Pancreas (tissue), 10 donors: ENCODE results near the gene XPC. TPM values are rescaled to one million over a fixed set of nuclear protein-coding genes. Genes with fewer than 3 reads are reported as not detected.
"Not testable (repeated sequence)": the region's sequence is repeated elsewhere in the genome, so short reads cannot be mapped to it uniquely, and the experiment has no call there.

Source experiments
- ATAC-seq, 4 donors: fragments of 200-7000 bp; cut with Tn5 transposase; one replicate each; pipeline versions ENCODE4 v1.8.0 to v1.9.1; 2020; ENCODE audit warnings: mild to moderate bottlenecking in 4 of 4, moderate library complexity in 4 of 4
- DNase-seq, 6 donors: peaks; one replicate each; pipeline ENCODE4 v3.0.0-alpha.2; 2020
- FAIRE-seq: peaks from 2 replicates; lab custom pipeline; 2012; peaks lifted over from hg19 to GRCh38; lab: Jason Lieb, UNC
- H3K27ac ChIP-seq, 4 donors: fragments of 200-600 bp; sonication (generic); 1 replicate in 3 of 4; 2 replicates in 1 of 4; pipeline versions ENCODE4 v1.5.0 to v1.8.0; 2020
- H3K27me3 ChIP-seq, 4 donors: fragments of 200-600 bp; one replicate each; pipeline ENCODE4 v1.8.0; 2021
- H3K36me3 ChIP-seq, 3 donors: fragments of 200-600 bp; sonication (generic) in 1 of 3; one replicate each; pipeline versions ENCODE4 v1.5.0 to v1.8.0; 2020 to 2021
- H3K4me1 ChIP-seq, 3 donors: fragments of 200-600 bp; one replicate each; pipeline ENCODE4 v1.8.0; 2021
- H3K4me3 ChIP-seq, 4 donors: fragments of 200-600 bp; sonication (generic) in 2 of 4; one replicate each; pipeline versions ENCODE4 v1.5.0 to v1.8.0; 2020 to 2021
- H3K9me3 ChIP-seq, 4 donors: fragments of 200-600 bp; one replicate each; pipeline ENCODE4 v1.8.0; 2021
- WGBS, 2 donors: extraction: QIAGEN DNeasy Blood & Tissue Kit; methylation state at CpG; one replicate each; pipeline ENCODE4 v1.1.7; 2013; 5-methylcytosine and 5-hydroxymethylcytosine counted together
- intact Hi-C, 3 donors: fragments of 100-400 bp; cut with DNase I; formaldehyde crosslinking; loops; one replicate each; pipeline versions ENCODE4 v1.11.1 to v1.14.2; 2022
- polyA plus RNA-seq, 2 donors: library from polyadenylated mRNA; stranded (reverse); fragments of 200-250 nt; gene quantifications; one replicate each; pipeline ENCODE4 v1.2.3, GENCODE V29; 2013
- total RNA-seq, 6 donors: library from RNA; stranded (reverse); fragmentation: NEBNext Ultra II Directional in 4 of 6; extraction: Animal tissue kit (Norgen Biotek cat#: 25700) in 4 of 6; gene quantifications; one replicate each; pipeline versions ENCODE4 v1.2.1 to v1.2.4, GENCODE V29; 2021 to 2023
- TF ChIP-seq, protein P1 (sequence below), 4 donors: fragments of 200-600 bp; sonication (generic) in 3 of 4; IDR thresholded peaks; one replicate each; pipeline versions ENCODE4 v1.5.0 to v1.8.0; 2021; ENCODE audit warnings: antibody characterized with exemption in 4 of 4
- donor health status: healthy with polysubstance abuse.
- donor health status: DM: no; HTN: no; CAD: no; lungs with moderate emphysema.
- donor health status: DM: no; HTN: no; CAD: no.
- donor health status: control.
- donor health status: control.
- donor health status: Bipolar disorder and iron deficiency.
- donor health status: DM: yes; HTN: yes; CAD: no.
- donor health status: DM: no; HTN: no; CAD: no.
- donor health status: DM: no; HTN: no; CAD: no.
- donor health status: DM: yes; HTN: yes; CAD: no.

Gene XPC
- total and polyA plus RNA-seq, 8 donors = 14.2 to 29.9 (median 19.5) TPM

DNA sequence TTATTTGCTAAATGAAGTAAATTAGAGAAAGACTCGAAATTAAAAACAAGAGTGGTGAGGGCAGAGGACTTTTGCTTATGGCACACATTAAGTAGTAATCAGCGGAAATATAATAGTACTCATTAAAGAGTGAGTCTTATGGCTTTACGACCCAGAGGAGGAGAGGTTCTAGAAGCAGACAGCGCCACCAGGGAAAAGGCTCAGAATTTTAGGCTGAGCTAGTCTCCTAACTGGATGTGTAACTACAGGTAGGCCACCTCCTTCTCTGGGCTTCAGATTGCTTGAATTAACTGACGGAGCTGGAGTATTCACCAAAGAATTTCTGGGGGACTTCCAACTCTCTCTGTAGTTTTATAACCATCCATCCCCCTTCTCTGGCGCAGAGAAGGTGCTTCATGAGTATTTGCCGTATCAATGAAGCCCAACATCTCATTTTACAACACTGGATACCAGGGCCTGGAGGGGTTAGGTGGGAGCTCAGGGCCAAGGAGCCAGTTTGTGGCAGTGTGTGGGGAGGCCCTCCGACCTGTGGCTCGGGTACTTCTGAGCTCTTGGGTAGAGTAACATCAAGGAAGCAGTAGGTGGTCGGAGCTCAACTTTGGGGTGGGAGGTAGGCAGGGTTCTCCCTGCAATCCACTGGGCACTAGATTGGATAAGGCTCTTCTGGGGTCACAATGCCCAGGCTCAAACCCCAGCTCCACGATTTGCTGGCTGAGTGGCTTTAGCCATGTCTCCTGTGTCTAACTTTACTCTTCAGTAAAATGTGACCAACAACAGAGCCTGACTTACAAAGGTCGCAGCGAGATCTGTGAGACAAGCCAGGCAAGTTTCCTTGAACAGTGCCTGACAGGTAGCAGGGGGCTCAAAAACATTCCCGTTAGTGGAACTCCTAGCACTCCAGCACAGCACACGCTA is 54.8 kb downstream of the XPC start:
- Histone ChIP-seq H3K36me3 (no peaks in the 10 kb centered on the region), H3K27me3 (no peaks in the 10 kb centered on the region)
- WGBS, 2 donors = 46 to 49% methylated on average over 15 of the region's 15 CpGs

DNA sequence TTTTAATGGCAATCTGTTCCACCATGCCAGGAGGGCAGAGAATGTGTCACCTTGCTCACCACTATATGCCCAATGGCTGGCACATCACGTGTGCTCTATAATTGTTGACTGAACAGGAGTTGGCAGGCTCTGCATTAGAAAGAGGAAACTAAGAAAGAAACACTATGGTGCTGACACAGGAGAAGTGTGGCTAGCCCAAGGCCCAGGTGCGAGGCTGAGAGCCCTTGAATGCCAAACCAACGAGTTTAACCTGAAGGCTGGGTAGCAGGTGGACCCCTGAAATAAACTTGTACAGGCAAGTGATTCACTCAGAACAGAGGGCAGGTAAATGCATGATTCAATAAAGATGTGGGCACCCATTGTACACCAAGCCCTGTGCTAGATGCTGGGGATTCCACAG is 56.1 kb downstream of the XPC start:
- no peak for ATAC-seq
- Histone ChIP-seq H3K9me3 (no peaks in the 10 kb centered on the region), H3K4me3 (no peak overlapping the region), H3K36me3 (no peaks in the 10 kb centered on the region), H3K27me3 (no peaks in the 10 kb centered on the region), H3K4me1 (peaks cover 13 to 36% (median 27%) of the 10 kb centered on the region in 3 donors), H3K27ac (no peak overlapping the region)
- FAIRE-seq = no peak
- 90% methylated on average over 3 of the region's 3 CpGs for WGBS, 2 donors
- DNase-seq = no peak
- intact Hi-C loops = no loop called here
- TF ChIP-seq, protein P1, sequence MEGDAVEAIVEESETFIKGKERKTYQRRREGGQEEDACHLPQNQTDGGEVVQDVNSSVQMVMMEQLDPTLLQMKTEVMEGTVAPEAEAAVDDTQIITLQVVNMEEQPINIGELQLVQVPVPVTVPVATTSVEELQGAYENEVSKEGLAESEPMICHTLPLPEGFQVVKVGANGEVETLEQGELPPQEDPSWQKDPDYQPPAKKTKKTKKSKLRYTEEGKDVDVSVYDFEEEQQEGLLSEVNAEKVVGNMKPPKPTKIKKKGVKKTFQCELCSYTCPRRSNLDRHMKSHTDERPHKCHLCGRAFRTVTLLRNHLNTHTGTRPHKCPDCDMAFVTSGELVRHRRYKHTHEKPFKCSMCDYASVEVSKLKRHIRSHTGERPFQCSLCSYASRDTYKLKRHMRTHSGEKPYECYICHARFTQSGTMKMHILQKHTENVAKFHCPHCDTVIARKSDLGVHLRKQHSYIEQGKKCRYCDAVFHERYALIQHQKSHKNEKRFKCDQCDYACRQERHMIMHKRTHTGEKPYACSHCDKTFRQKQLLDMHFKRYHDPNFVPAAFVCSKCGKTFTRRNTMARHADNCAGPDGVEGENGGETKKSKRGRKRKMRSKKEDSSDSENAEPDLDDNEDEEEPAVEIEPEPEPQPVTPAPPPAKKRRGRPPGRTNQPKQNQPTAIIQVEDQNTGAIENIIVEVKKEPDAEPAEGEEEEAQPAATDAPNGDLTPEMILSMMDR (IDR thresholded peaks at IDR 0.05) = no peak

More for the DNA sequence above, 54.8 kb downstream of the XPC start:
- FAIRE-seq (no peak), DNase-seq (no peak), ATAC-seq (no peak)
- TF ChIP-seq, protein P1 (IDR thresholded peaks at IDR 0.05) = no peak
- Histone ChIP-seq H3K27ac (peak overlapping the region; percentile 83 to 94 (median 91)), H3K4me1 (peaks cover 11 to 27% (median 22%) of the 10 kb centered on the region in 3 donors), H3K9me3 (no peaks in the 10 kb centered on the region), H3K4me3 (peak overlapping the region; percentile 80 to 98 (median 90))
- intact Hi-C loops = no loop called here

DNA sequence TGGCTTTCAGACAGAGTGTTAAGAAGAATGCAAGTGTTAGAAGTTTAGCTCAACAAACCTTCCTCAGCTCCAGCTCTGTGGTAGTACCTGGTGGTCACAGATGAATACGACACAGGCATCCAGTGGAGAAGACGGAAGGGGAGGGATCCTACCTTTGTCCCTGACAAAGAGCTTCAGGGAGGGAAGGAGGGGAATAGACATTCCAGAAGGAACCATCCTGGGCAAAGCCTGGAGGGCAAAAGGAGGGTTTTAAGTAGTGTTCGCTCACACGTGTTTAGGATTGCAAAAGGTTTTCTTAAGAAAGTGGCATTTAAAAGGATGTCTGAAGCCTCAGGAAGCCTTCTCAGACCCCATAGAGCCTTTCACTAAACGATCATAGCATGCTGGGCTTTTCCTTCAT is 56.5 kb downstream of the XPC start:
- intact Hi-C loops = no loop called here
- TF ChIP-seq, protein P1 (IDR thresholded peaks at IDR 0.05) = no peak
- no peak overlapping the region for H3K27ac ChIP-seq
- no peaks in the 10 kb centered on the region for H3K9me3 ChIP-seq
- no peaks in the 10 kb centered on the region for H3K27me3 ChIP-seq
- ATAC-seq = no peak
- no peak overlapping the region for H3K4me3 ChIP-seq
- peaks cover 13 to 32% (median 24%) of the 10 kb centered on the region in 3 donors for H3K4me1 ChIP-seq
- H3K36me3 ChIP-seq = no peaks in the 10 kb centered on the region
- FAIRE-seq = no peak
- 87 to 95% methylated on average over 5 of the region's 5 CpGs for WGBS, 2 donors
- no peak for DNase-seq

DNA sequence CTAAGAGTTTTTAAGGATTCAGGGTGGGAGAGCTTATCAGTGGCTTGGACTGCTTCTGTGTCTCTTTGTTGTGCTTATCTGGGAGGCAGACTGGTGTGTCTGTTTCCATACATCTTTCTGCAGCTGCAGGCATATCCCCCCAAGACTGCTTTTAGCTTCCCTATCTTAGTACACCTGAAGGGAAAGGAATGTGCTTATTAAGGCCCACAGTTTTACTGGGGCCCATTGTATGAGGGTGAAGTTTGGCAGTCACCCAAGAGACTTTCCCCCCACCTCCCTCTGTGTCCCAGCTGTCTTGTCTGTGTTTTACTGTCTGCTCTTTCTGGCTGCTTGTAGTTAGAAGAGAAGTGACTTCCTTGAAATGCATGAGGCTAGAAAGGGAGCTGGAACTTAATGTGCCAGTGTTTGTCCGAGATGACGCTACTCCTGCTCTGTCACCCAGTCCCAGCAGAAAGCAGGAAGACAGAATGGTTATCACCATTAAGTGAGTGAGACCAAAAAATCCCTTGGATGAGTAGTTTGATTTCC is 57.4 kb downstream of the XPC start:
- intact Hi-C loops, H3K36me3 ChIP-seq, ATAC-seq, FAIRE-seq, H3K9me3 ChIP-seq, DNase-seq, H3K27me3 ChIP-seq, H3K4me3 ChIP-seq, H3K27ac ChIP-seq: not testable (repeated sequence)
- 94 to 96% methylated on average over 2 of the region's 2 CpGs for WGBS, 2 donors
- H3K4me1 ChIP-seq = peaks cover 8 to 24% (median 15%) of the 10 kb centered on the region in 3 donors

DNA sequence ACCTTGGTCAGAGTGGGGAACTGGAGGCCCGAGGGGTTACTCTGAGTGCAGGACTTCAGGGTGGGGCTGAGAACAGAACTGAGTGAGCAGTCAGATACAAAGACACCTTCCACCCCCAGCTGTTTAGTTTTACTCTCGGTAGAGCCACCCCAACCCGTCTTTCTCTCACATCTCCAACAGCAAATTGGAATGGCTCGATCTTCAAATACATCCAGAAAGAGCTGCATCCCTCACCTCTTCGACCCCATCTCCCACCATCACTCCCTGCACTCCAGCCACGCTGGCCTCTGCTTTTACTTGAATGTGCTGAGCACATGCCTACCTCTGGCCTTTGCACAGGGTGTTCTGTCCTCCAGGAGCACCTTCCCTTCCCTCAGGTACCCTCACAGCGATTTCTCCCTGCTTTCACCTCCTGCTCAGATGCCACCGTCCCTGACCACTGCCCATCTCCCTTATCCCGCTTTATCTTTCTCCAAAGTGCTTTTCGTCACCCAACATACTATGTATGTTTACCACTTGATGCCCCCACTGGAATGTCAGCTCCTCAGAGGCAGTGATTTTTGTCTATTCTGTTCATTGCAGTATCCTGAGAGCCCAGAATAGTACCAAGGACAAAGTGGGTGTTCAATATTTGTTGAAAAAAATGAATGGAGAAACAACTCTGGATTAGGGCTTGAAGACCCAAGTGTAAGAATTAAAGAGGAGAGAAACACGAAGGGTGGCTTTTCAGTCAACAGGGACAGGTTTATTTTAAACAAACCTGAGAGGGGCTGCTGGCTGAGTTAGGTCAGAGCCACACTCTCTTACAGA is 58.1 kb downstream of the XPC start:
- no peak for FAIRE-seq
- WGBS, 2 donors = 94 to 96% methylated on average over 11 of the region's 11 CpGs
- TF ChIP-seq, protein P1 (IDR thresholded peaks at IDR 0.05) = no peak
- peaks cover 0 to 9% (median 0%) of the 10 kb centered on the region in 3 donors for H3K36me3 ChIP-seq
- DNase-seq = no peak
- intact Hi-C loops = no loop called here
- no peaks in the 10 kb centered on the region for H3K9me3 ChIP-seq
- H3K27ac ChIP-seq = no peak overlapping the region
- no peaks in the 10 kb centered on the region for H3K27me3 ChIP-seq
- H3K4me3 ChIP-seq = no peak overlapping the region
- no peak for ATAC-seq
- peaks cover 6 to 21% (median 11%) of the 10 kb centered on the region in 3 donors for H3K4me1 ChIP-seq
